ENCODE measurements around the gene ABHD17A.

GRCh38 chr19:1917146-1917545 lies 31.9 kb upstream of the ABHD17A start:
- TF ChIP-seq POLR2A (IDR thresholded peaks at IDR 0.05; ENCODE audit: low read length) (no peak), GATA1 (IDR thresholded peaks at IDR 0.05; ENCODE audit: low read depth, low read length) (no peak)
